ENCODE measurements around the gene TMEM229B. TPM values are rescaled to one million over a fixed set of nuclear protein-coding genes. Genes with fewer than 3 reads are reported as not detected.

Gene TMEM229B
- total RNA-seq, 1 experiment from 2014 or later, result 0.71 TPM

DNA sequence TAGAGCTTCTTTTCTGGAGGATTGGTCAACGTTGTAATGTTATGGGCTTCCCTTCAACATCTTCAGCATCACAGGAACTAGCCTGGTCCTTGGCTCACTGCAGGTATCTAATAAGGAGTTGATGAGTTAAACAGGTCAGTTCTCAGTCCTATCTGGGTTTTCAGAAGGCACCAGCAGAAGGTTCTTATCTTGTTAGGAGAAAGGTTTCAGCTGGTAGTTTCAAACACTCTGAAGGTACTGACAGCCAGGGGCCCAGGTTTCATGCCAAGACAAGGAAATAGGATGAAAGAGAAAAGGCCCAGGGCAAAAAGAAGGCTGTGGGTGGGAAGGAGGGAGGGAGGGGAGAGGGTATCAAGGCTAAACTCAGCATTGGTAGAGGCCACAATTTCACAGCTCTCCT lies 21.4 kb downstream of the TMEM229B start:
- Histone ChIP-seq H3K36me3 (ENCODE audit: control insufficient read depth in 1 of 2, insufficient read depth in 2 of 2, low read length in 2 of 2) (no peaks in the 10 kb centered on the region), H3K79me2 (ENCODE audit: insufficient read depth, low read length) (no peaks in the 10 kb centered on the region), H3K4me1 (ENCODE audit: control insufficient read depth in 1 of 2, insufficient read depth in 2 of 2, low read length in 2 of 2) (no peaks in the 10 kb centered on the region), H3K4me2 (ENCODE audit: low read length) (no peak overlapping the region), H3K9ac (ENCODE audit: low read length) (no peak overlapping the region), H3K9me3 (ENCODE audit: control insufficient read depth in 1 of 2, insufficient read depth in 1 of 2, low read depth in 1 of 2, low read length in 2 of 2) (no peaks in the 10 kb centered on the region), H3K4me3 (replicated peaks in 1 of 2; ENCODE audit: low read depth in 1 of 2, low read length in 2 of 2) (no peak overlapping the region), H3K27ac (ENCODE audit: low read depth, low read length) (no peak overlapping the region), H3K9me2 (ENCODE audit: insufficient read depth) (no peaks in the 10 kb centered on the region), H2AFZ (ENCODE audit: low read depth, low read length, poor library complexity, severe bottlenecking) (no peak overlapping the region), H3K27me3 (ENCODE audit: insufficient read depth, low read length) (no peaks in the 10 kb centered on the region), H4K20me1 (ENCODE audit: insufficient read depth) (no peaks in the 10 kb centered on the region)
- 0 out of 2 replicates have a peak, but pooled peaks have one; percentile 20 for ATAC-seq
- POLR2A ChIA-PET, result no interaction called here
- RAD21 ChIA-PET (ENCODE audit: low non-redundant PET in 1 of 2, low total read pairs in 2 of 2, uncharacterized antibody in 2 of 2, unreplicated experiment in 2 of 2), result no interaction called here
- no peak for DNase-seq (ENCODE audit: low read depth, low spot score)
- TF ChIP-seq TCF7L2 (IDR thresholded peaks at IDR 0.05; ENCODE audit: borderline replicate concordance, extremely low read depth, insufficient read depth, insufficient read length) (no peak), CBX3 (IDR thresholded peaks at IDR 0.05; ENCODE audit: low read depth) (no peak), POLR2AphosphoS5 (IDR thresholded peaks at IDR 0.05; ENCODE audit: low read depth, low read length) (no peak), POLR2A (IDR thresholded peaks at IDR 0.05; ENCODE audit: borderline replicate concordance, extremely low read depth, insufficient read depth, insufficient read length) (no peak), EGR1 (IDR thresholded peaks at IDR 0.05; ENCODE audit: low read depth) (no peak), SIN3A (IDR thresholded peaks at IDR 0.05; ENCODE audit: low read depth) (no peak), RAD21 (IDR thresholded peaks at IDR 0.05; ENCODE audit: low read depth) (no peak), SRF (IDR thresholded peaks at IDR 0.05; ENCODE audit: low read depth) (no peak)
- TF ChIP-seq, protein P1, sequence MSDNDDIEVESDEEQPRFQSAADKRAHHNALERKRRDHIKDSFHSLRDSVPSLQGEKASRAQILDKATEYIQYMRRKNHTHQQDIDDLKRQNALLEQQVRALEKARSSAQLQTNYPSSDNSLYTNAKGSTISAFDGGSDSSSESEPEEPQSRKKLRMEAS (IDR thresholded peaks at IDR 0.05), result no peak
- TF ChIP-seq, protein P2, sequence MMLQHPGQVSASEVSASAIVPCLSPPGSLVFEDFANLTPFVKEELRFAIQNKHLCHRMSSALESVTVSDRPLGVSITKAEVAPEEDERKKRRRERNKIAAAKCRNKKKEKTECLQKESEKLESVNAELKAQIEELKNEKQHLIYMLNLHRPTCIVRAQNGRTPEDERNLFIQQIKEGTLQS (IDR thresholded peaks at IDR 0.05), result no peak
- TF ChIP-seq, protein P3, sequence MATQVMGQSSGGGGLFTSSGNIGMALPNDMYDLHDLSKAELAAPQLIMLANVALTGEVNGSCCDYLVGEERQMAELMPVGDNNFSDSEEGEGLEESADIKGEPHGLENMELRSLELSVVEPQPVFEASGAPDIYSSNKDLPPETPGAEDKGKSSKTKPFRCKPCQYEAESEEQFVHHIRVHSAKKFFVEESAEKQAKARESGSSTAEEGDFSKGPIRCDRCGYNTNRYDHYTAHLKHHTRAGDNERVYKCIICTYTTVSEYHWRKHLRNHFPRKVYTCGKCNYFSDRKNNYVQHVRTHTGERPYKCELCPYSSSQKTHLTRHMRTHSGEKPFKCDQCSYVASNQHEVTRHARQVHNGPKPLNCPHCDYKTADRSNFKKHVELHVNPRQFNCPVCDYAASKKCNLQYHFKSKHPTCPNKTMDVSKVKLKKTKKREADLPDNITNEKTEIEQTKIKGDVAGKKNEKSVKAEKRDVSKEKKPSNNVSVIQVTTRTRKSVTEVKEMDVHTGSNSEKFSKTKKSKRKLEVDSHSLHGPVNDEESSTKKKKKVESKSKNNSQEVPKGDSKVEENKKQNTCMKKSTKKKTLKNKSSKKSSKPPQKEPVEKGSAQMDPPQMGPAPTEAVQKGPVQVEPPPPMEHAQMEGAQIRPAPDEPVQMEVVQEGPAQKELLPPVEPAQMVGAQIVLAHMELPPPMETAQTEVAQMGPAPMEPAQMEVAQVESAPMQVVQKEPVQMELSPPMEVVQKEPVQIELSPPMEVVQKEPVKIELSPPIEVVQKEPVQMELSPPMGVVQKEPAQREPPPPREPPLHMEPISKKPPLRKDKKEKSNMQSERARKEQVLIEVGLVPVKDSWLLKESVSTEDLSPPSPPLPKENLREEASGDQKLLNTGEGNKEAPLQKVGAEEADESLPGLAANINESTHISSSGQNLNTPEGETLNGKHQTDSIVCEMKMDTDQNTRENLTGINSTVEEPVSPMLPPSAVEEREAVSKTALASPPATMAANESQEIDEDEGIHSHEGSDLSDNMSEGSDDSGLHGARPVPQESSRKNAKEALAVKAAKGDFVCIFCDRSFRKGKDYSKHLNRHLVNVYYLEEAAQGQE (IDR thresholded peaks at IDR 0.05; ENCODE audit: low read depth), result no peak
- intact Hi-C loops (cut with micrococcal nuclease), result no loop called here
- BruUV-seq (replicated peaks), result no TSS peak
- CTCF ChIA-PET, result interaction anchor here (1.2 to 1.6 kb wide), 3 partner anchors 10 to 60 kb away, joined by 3 to 7 read pairs (median 4); no protein-coding TSS in a partner anchor

Measured in HCT116 (cell line).